CD4-positive, alpha-beta T cell treated with Interleukin-17A for 1 hour (primary cell): ENCODE measurements around the gene SHISA3.

Source experiments
- DNase-seq: peaks from one replicate; pipeline ENCODE4 v3.0.0-alpha.2; 2020

SHISA3 gene

DNA sequence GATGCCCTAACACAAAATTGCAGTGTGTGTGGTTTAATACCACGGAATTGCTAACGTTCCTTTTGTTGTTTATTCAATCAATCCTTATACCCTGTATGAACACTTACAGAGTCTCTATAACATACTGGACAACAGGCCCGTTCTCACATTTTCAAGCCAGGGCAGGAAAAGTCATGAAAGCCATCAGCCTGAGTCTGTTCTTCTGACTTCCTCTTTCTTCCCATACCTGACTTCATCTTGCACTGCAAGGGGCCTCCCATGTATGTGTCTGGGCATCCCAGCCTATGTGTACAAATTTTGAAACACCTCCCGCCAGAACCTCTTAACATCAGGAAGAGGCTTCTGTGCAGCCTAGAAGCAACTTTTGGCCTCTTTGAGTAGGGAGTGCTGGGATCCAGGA, 4.9 kb upstream of the SHISA3 start:
- no peak for DNase-seq

DNA sequence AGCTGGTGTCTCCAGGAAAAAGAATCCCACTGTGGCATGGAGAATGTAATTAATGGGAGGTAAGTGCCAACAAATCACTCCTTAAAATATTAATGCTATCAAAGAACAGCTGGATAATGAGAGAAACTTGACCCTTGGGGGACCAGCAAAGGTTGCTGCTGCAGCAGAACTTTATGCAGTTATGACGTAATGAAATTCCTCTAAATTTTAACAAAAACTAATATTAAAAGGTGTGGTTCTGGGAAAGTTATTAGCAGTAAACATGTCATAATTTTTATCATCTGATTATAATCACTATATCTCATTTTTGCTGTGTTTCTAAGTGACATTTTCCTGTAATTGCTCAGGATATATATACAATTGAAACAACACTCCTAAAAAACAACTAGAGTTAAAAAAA, 1.7 kb upstream of the SHISA3 start:
- DNase-seq, result no peak

DNA sequence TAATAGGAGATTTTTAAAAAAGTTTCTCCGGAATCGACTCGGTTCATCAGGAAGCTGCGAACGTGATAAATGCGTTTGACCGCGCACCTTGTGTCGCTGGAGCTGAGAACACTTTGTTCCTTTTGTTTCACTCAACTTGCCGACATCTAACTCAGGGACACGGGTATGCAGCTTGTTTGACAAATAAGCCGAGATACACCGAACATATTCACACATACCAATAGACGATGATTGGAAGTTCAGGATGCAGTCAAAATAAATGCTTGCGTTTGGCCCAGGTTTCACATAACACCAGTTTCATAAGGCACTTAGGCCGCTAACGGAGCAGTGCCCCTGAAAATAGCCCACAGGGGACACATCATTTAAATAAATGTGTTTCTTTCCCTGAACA, 932 bp upstream of the SHISA3 start:
- DNase-seq, result no peak

DNA sequence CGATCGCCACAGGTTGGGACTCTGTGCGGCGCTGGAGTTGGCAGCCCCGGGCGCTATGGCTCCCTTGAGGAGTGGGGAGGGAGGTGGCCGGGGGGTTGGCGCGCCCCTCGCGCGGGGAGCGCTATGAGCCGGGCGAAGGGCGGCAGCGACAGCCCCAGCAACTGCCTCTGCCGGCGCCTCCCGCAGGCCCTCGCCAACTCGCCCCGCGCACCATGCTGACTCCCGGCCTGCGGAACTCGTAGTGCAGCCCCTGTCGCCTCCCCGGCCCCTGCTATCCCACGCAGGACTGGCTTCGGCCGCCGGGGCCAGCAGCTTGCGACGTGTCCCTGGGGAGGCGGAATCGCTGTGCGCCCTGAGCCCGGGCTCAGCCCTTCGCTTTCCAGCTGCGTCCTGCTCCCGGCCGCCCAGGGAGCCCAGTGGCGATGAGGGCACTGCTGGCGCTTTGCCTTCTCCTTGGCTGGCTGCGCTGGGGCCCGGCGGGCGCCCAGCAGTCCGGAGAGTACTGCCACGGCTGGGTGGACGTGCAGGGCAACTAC, 415 bp downstream of the SHISA3 start:
- no peak for DNase-seq

DNA sequence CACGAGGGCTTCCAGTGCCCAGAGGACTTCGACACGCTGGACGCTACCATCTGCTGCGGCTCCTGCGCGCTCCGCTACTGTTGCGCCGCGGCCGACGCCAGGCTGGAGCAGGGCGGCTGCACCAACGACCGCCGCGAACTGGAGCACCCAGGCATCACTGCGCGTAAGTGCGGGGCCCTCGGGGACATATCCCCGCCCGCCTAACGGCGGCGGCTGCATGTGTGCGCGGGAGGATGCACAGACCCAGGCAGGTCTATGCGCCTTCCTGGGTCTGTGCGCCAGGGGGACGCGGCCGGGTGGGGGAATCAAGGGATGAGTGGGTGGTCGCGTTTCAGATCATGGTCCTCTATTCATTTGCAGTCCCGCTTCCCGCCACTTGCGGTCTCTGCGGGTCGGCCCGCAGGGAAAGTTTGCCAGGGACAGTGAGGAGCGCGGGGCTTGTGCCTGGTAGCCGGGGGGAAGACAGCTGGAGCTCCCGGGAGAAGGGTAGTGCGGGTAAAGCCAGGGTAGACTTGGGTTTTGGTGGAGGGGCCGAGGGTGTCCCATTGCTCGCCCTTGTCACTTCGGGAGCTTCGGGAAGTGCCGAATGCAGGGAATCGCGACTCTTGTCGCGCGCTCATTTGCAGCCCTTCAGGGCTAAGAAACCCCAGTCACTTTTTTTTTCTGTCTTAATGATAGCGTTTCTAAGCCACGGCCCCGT, 1.0 kb downstream of the SHISA3 start:
- no peak for DNase-seq

DNA sequence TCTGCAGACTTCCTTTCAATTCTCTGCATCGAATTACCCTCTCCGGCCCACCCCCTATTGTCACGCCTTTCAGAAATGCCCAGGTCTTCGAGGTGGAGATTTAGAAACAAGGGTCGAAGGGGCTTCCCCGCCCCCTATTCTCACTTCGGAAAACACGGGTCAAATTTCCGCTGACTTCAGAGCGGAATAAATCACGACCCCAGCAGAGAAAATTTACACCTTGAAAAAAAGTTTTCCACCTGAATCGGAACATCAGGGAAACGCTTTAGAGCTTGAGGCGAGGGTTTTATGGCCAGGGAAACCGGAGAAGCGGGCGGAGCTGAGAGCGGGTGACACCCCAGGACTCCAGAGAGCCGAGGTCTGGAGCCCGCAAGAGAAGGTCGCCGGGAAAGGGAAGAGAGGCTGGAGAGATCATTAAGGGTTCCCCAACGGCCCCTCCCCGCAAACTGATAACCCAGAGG, 1.6 kb downstream of the SHISA3 start:
- no peak for DNase-seq

DNA sequence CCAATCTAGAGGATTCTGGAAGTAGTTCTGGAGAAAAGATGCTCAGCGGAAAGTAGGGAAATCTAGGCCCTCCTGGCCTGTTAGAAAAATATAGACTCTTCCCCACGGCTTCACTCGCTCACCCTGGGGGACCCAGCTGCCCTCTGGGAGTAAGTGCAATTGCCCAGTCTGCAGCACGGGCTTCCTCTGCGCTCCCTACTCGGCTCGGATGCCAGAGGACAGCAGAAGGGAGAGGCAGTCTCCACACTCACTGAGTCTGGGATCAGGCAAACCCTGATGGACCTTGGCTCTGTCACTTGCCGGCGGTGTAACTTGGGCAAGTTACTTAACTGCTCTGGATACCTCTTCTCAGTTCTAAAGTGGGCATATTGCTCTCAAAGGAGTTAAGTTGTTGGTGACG, 2.1 kb downstream of the SHISA3 start:
- no peak for DNase-seq

DNA sequence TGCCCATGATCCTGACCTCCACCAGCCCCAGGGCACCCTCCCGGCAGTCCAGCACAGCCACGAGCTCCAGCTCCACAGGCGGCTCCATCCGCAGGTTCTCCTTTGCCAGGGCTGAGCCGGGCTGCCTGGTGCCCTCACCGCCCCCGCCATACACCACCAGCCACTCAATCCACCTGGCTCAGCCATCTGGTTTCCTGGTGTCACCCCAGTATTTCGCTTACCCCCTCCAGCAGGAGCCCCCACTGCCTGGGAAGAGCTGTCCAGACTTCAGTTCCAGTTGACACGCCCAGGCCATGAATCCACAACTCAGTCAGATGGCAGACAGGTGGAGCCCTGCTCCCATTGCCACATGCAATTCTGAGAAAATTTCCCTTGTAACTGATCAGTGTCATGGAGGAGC, 3.9 kb downstream of the SHISA3 start:
- DNase-seq, result no peak

DNA sequence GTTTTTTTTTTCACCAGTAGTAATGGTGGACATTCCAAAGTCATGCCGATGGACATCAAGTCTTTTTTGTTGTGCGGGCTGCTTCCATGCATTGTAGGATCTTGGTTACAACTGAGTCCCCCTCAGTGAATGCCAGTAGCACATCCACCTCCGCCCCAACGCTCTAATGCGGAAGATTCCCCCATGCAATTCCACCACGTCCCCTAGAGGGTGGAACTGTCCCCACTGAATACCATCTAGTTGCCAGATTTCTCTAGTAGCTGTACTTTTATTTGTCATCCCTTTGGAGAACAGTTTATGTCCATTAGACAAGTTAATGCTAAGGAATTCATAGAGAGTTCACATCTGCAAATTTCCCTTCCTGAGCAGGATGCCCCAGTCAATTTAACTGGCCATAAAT, 6.7 kb downstream of the SHISA3 start:
- no peak for DNase-seq

DNA sequence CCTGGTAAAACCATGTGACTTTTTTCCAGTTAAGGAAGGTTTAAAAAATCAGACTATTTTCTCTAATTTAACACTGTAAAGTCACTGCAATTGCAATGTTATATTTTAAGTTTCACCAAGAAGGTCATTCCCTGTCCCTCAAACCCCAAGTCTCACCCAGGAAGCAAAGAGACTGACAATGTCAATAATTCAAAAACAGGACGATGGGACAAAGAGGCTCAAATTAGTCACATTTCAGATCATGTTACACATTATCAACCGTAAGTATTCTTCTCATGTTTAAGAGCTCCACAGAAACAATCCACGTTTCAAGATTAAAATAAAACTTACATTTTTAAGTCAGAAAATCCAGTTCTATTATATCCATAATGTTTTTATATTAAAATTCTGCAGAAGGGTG, 13.2 kb downstream of the SHISA3 start:
- DNase-seq, result no peak

DNA sequence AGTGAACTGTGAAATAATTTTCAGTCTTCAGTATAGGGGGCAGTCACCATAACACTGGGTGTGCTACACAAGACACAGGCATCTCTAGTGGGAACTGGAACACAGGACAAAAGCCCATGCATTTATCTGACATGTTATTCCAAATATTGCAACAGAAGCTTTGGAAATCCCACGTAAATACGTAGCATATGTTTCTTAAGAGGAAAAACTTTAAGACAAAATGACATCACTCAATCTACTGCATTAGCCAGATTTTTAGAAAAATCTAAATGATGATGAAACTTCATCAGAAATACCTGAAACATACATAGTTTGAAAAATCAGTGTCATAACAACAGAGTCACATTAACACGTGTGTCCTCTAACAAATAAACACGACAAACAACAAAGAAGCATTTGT, 14.5 kb downstream of the SHISA3 start:
- no peak for DNase-seq

DNA sequence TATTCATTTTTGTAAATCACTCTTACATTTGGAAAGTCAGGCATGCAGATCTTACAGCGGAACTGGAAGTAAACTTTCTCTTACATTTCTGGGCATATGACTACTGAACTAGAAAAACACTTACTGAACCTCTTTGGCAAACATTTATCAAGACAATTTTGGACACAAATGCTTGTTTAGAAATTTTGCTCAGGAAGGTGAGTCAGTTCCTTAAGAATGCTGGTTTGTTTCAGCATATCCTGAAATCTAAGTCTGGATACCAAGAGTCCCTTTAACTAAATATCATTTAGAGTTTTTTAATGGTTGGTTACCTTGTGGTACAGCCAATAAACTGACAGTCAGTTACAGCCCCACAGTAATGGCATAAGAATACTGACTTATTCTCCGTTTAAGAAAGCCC, 15.0 kb downstream of the SHISA3 start:
- no peak for DNase-seq

DNA sequence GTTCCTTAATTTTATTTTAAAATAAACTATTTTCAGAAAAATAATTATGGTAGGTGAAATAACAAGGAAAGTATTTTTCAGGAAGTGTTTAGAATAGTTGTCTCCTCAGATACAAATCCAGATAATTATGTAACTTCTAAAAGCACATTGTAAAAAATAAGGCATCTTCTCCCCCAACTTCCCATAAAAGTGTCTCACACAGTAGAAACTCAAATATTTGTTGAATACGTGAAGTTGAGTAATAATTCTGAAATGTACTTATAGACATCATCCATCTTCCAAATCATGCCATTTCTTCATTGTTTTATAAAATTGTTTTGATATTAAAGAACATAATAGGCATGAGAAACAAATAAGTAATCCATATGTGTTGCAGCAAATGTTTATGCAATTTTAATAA, 18.0 kb downstream of the SHISA3 start:
- no peak for DNase-seq

DNA sequence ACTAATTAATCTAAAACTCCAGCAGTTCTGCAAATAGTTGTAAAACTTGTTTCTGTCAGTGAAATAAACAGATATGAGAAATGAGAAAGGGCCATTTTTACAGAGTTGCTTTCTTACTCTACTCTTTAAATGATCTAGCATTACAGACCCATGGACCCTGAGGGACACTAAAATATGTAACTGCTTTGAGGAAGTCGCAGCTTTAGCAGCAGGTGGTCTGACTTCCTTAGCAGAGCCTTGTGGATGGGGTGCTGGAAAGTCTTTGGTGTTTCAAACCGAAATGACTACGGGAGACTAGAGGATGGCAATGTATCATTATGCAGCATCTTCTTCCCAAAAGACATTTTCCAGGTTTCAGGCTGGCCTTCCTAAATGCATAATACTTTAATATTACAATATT, 18.7 kb downstream of the SHISA3 start:
- DNase-seq, result no peak

DNA sequence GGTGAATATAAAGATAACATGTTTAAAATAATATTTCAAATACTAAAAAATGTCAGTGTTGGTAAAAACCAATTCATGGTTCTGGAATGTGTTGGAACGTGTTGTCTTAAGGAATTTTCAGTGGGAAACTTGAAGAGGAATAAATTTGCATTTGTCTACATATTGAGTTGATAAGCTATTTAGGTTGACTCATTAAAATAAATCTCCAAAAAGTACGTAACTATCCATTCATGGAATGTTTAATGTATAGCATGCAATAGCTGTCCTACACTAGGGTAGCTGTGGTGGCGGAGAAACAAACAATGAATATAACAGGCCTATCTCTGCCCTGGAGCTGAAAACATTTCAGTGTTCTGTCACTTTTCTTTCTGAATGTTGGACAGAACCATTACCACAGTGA, 20.3 kb downstream of the SHISA3 start:
- DNase-seq, result no peak

DNA sequence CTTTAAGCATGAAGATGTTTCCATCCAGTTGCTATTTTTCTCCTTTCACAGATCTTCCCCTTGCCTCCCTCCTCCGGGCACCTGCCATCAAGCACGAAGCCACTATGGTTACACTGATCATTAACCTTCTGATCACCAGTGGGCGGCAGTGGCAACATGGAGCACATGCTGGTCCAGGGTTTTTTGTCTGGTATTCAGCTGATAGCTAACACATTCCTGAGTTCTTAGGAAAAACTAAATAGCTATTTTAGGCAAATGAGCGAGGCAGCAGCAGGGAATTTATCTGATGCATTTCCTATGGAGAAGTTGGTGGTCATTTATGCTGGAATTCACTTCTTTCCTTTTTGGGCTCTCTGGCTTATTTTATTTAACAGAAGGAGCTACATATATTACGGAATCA, 22.9 kb downstream of the SHISA3 start:
- DNase-seq, result no peak

DNA sequence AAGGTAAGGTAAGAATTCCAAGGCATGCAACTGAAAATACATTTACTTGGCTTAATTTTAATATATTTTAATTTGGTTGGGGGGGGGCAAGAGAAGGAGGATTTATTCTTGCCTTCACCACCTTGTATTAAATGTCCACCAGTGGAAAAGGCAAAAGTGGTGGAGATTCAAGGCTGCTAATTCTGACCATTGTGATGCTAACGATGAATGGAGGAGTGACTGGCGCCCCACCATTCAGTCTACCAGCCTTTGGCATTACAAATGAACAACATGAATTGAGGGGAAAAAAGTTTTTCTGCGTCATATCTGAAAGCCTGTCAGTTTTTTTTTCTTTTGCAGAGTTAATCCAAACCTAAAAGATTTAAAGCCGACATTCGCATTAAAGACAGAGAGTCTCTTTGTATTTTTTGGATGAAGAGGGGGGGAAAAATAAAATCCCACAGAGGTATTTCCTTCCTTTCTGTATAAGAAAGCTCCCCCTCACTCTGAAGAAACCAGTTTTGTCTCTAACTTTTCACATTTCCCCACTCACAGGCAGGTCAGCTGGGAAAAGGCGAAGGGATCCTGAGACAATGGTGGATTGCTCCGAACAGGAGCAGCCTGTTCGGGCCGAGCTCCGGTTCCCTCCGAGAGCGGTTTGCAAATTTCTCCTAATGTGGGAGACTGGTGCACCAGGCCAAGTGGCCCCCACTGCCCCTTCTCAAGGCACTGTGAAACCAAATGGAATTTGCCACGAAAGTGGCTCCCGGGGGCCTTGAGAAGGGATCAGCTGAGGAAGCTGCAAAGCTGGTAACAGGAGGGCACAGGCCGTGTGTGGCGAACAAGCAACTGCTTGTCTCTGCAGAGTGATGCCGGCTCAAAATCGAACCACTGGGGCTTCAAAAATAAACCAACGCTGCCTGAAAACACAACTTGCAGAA, 28.1 kb downstream of the SHISA3 start:
- no peak for DNase-seq

DNA sequence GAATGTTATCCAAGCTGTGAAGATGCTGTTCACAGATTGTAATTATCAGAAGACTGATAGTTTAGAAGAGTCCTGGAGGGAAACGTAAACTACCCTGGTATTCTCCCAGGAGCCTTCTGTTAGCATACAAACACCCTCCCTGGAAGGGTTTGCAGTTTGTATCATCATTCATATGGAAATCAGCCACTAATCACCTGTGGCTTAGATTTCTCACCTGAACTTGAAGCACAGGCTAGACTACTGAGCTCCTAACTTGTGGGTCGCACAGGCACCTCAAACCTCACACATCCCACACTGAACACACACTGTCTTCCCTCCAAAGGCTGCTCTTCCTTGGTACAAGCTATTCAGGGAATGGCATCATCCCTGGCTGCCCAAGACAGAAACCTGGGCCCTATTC, 30.7 kb downstream of the SHISA3 start:
- DNase-seq, result no peak

DNA sequence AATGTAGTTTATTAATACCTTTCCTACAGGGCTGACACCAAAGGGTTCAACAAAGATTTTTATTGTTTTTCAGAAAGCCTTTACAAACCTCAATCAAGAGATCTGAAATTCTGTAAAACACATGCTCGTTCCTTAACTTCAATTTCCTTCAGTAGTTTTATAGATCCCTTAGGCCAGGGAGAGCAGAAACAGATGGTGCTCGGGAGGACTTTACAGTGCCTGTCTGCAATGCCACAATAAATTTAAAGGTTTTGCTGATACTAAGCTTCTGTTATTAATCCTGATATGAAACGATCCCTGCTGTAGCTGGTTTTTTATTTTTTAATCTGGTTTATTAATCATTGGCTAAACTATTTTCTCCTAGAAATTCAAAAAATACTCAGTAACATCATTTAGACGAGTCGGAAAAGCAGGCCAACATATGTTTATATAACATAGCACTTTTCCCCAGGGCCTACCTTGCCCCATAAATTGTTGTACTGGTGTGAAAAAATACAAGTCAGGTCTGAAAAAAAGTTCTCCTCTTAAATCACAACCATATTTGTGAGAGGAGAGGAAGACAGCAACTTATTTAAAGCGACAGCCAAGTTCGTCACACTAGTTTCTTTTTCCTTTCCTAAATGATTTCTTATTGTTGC, 39.8 kb downstream of the SHISA3 start:
- no peak for DNase-seq

DNA sequence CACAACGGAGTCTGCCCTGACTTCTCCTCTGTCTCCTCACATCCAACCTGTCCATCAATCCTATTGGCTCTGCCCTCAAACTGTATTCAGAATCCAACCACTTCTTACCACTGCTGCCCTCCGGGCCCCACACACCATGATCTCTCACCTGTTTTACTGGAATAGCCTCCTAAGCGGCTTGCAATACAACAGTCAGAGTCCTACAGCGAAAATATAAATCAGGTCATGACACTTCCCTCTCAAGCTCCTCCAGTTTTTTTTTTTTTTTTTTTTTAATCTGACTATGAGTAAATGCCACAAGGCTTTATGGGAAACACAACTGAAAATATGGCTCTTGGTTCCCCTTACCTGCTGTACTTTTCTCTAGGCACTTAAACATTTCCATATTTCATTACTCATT, 42.8 kb downstream of the SHISA3 start:
- no peak for DNase-seq

DNA sequence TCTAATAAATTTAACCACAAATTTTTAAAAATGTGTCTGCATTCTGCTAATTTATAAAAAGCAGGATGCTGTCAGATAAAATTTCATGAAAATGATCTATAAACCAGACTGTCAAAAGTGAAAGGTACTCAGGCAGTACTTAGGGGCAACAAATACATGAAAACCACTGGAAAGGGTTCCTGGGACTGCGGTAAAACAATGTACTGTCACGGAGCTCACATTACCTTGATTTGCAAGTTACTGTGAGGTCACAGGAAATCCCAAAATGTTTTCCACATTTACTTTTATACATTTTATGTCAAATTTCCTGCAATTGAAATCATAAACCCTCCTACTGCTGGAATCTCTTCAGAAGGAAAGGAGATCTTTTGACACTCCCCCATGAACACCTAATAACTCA, 45.3 kb downstream of the SHISA3 start:
- DNase-seq, result no peak

DNA sequence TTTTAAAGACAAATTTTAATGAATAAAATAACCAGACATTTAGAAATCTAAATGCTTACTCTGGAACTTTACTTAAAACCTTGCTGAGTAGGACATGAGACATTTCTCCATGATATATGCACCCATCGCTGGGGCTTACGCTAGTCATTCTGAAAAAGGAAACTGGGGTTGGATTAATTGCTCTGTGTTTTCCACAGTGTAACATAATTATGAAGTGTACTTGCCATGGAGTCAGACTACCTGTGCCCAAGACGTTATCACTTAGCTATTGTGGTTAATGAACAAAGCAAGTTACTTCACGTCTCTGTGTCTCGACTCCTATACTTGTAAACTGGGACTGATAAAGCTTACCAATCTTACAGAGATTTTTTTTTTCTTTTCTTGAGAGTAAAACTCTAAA, 47.8 kb downstream of the SHISA3 start:
- no peak for DNase-seq

DNA sequence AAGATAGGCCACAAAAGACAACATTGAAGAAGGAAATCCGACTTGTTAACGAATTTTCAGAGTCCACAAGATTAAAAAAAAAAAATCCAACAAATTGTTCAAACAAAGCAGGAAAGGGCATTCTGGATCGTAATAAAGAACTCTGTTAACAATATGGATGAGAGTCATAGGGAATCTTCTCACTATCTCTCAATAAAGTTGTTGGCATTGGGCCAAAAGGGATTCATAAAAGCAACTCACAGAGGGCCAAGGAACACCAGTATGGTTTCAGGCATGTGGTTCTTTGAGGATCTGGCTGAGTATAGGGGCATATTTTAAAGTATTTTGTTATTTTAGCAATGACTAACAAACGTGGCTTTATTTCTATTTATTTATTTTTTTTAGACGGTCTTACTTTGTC, 49.5 kb downstream of the SHISA3 start:
- no peak for DNase-seq
